TTC549 (cell line): ENCODE data around the gene CHKA.

ENCODE experiments used
- FAIRE-seq: peaks from 2 replicates; lab custom pipeline; 2012; peaks lifted over from hg19 to GRCh38; lab: Jason Lieb, UNC

Gene CHKA

DNA sequence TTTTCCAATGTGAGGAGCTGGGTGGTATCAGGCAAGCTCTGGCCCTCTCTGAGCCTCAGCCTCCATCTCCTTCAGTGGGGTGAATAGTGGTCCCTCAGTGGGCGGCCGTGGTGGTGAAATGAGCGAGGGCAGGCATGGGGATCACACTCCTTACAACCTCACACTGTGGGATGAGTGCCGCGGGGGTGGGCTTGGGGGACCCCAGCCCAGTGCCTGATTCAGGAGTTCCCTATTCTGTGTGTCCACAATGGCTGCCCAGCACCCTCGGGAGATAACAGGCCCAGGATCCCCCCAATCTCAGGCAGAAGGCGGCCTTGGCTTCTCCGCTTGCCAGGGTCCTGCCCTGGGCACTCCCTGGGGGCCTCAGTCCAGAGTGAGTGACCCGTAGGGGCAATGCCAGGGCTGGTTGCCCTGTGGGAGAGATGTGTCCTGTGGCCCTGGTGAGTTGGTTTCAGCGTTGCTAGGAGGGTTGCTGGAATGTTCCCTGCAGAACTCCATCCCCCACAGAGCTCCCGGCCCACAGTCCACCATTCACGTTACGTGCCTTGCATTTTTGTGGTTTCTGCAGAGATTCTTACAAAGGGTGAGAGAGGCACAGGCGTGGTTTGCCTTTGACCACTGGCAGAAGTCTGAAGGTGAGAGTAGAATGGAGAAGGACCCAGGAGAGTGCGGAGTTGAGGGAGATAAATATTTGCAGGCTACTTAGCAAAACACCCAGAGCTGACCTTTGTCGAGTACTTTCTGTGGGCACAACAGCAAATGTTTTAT is 108.2 kb downstream of the CHKA start:
- no peak for FAIRE-seq

GRCh38 chr11:68012044-68012842 is 108.9 kb downstream of the CHKA start:
- no peak for FAIRE-seq

DNA sequence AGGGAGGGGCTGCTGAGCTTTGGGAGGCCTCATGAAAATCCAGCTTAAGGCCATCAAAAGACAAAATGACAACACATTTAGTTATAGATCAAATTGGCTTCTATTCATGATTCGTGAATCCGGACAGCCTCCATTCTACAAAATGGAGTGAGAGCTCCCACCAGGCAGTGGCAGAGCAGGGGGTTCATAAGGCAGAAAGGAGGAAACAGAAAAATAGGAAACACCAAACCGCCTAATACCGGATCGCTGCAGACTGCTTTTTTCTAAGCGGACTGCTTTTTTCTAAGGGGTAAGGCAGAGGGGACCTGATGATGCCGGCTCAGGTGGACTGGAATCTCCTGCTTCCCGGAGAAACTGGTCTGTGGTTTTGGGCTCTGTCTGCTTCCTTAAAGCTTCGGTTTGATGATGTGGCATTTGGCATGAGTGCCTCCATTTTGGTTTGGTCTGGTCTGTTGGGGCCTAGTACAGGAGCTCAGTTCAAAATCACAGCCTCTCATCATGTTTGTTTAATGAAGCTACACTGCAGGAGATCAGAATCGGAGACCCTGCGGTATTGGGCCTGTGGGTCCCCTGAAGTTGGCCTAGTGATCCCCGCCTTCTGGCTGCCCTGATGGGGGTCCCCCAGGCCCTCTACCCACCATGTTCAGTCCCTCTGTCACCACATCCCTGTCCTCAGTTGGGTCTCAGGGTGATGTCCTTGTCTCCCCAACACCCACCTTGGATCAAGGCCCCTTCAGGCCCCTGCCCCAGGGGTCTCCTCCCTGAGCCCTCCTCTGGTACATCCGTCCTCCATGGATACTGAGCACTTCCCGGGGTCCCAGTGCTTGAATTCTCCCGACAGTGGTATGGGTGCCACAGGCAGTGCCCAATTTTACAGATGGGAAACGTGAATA is 109.9 kb downstream of the CHKA start:
- no peak for FAIRE-seq

DNA sequence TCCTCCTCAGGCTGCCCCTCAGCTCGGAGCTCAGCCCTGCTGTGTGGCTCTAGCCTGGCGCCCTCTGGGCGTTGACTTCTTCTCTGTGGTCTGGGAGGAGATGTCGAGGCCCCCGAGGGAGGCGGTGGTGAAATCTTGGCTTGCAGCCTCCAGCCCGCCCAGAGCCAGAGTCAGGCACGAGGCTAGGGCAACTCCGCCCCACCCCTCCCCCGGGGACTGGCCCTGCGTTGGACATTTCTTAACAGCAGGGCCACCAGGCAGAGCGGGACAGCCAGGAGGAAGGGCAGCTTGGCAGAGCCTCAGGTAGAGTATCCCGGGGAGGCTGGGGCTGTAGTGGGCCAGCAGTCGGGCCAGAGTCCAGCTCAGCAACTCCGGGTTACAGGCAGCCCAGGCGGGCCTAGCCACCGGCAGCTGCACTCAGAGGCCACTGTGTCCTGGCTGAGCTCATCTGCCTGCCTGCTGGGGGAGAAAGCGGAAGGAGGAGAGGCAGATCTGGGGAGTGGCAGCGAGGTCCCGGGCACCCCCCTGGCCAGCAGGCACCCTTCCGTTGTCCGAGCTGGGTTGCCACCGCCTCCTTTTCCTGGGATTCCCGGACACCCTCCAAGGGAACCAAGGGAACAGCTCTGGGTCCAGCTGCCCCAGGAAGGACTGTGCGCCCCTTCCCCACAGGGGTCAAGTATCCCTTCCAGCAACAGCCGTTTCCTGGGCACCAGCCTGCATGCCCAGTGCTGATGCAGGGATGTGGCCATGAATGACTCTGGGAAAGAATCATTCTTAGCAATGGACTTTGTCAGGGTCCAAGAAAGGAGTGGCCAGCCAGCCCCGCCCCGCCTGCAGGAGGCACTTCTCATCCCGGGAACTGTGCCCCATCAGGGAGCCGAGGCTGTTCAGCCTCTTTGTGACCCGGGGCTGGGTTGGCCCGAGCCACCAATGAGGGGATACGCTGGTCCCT is 110.8 kb downstream of the CHKA start, which contains the start of gene ALDH3B1:
ALDH3B1 (plus strand) TSS at position 238 of the 952 bp plus-strand sequence. CDS start 4,971 bp downstream, outside the sequence.
- no peak for FAIRE-seq

DNA sequence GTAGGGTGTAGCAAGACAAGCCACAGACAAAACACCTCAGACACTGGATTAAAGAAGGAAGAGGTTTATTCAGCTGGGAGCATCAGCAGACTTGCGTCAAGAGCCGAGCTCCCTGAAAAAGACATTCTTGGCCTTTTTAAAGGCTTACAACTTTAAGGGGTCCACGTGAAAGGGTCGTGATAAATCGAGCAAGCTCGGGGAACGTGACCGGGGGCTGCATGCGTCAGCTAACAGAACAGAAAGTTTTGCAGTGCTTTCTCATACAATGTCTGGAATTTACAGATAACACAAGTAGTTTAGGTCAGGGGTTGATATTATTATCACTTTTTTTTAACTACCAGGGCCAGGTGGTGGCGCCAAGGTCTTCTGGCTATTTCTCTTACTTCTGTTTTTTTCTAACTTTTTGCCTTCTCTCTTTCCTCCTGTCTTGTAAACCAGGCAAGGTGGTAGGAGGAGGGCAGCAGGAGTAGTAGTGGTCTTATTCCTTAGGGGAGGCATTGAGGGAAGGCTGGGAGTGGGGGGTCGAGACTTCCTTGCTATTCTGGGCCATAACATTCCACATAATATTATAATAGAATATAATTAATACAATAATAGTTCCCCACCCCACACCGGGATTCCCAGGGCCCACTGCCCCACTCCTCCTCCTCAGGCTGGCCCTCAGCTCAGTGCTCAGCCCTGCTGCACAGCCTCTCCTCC is 111.6 kb downstream of the CHKA start:
- no peak for FAIRE-seq

DNA sequence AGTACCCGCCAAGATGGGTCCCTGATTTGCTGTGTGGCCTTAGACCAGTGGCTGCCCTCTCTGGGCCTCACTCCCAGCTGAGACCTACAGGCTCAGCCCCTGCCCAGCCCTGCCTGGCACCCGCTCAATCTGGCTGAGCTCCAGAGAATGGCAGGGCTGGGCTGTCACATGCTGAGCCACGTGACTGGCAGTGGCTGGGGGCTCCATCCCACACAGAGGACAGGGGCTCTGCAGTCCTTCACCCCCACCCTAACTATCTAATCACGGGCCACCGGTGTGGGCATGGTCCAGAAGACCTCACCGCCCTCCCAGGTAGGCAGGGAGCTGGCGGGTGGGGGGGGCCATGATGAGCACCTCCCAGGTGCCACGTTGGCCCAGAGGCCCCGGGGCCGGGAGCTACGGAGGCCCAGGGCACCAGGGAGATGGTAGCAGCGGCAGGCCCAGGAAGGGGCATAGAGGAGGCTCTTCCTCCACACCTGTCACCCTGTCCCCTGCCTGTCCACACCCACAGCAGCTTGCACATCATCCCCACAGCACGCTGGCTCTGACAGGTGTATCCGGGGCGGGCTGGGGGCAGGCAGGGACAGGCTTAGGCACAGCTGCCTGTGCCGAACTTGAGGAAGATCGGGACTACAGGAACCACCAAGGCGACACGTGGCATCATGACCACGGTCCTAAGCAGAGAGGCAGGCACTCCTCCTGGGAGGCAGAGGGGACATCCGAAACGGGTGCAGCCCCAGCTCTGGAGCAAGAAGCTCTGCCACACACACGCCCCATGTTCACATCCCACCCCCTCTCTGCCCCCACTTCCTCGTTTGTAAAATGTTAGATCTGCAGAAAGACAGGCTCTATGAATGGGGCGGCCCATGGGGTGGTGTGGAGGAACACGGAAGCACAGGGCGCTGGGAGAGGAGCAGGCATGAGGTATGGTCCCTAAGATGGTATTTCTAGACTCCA is 112.5 kb downstream of the CHKA start:
- FAIRE-seq = no peak

DNA sequence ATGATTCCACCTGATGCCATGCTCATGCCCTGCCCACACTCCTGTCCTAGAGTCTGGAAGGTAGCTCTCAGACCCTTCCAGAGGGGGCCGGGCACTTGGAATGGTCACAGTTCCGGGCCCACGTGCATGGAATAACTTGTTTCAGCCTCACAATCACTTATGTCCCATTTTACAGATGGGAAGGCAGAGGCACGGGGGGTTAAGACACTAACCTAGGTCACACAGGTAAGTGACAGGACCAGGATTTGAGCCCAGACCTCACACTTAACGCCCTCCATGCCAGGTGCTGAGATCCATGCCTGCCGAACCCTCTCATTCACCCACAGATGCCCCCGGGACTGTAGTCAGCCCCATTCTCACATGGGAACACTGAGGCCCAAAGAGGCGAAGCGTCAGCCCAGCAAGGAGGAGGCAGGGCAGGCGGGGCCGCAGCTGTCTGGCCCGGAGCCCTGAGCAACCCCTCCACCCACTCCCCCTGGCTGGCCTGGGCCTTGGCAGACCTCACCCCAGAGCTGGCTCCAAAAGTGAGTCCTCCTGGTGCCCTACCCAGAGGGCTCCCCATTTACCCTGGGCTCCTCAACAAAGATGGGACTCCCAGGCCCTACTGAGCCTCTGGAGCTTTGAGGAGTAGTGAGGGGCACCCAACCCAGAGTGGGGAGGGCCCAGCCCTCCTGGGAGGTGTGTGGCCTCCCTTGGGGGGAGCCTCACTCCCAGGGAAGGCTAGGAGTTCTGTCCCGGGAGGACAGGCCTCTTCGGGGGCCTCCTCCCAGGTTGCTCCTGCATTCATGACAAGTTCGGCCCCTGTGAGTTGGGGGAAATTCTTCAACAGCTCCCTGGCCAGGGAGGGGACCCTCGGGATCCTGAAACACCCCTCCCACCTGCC is 113.4 kb downstream of the CHKA start:
- no peak for FAIRE-seq

DNA sequence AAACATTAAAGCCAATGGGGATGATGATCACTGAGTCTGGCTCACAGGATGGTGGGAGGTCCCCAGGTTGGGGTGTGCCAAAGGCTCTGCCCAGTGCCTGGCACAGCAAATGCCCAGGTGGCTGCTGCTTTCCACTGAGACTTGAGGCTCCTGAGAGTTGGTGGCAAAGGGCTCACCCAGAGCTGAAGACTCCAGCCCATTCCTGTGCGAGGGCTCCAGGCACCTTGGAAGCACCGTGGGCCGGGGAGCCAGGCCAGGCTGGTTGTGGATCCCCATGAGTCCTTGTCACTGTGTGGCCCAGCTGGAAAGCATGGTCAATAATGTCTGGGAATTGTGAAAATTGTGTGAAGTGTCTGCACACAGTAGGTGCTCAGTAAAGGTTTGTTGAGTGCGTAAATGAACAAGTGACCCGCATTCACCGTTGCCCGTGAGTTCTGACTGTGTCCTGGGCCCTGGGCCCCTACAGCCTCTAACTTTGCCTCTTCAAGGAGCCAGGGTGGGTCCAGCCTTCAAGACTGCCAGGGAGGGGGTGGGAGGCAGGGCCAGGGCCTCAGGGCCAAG is 114.5 kb downstream of the CHKA start:
- FAIRE-seq = no peak

DNA sequence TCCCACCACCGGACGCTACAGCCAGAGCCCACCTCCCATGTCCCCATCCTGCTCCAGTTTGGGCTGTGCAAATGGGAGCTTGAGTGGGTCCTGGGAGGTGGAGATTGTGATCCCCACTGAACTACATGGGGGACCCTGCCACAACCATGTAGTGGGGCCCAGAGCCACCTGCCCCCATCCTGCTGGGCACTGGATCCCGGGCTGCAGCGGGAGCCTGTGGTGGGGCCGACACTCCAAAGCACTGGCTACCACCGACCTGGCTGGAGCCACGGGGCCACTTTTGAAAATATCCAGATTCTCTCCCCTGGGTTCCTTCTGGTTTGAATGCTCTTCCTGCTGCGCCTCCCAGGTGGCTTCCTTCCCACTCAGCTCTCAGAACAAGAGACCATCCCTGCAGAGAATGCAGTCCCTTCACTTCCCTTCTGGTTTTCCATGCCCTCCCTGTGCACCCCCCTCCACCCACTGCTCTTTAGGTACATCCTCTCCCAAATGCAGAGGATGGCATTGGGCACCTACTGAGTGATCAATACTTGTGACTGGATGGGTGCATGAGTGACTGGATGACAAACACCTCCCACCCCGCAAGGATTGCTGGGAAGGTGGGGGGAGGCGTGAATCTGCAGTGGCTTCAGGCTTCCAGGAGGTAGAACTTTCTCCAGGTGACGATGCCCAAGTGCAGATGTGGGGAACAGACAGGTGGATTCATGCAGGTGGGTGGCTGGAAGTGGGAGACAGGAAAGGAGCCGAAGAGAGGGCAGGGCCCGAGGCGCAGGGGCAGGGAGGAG is 116.4 kb downstream of the CHKA start:
- no peak for FAIRE-seq

- no peak for FAIRE-seq
Observed at GRCh38 chr11:68003846-68004550, 117.2 kb downstream of the CHKA start, which contains the start of gene UNC93B1. TSS of gene UNC93B1 (minus strand) at chr11:68004097. CDS start at chr11:68004043, 54 bp downstream.

DNA sequence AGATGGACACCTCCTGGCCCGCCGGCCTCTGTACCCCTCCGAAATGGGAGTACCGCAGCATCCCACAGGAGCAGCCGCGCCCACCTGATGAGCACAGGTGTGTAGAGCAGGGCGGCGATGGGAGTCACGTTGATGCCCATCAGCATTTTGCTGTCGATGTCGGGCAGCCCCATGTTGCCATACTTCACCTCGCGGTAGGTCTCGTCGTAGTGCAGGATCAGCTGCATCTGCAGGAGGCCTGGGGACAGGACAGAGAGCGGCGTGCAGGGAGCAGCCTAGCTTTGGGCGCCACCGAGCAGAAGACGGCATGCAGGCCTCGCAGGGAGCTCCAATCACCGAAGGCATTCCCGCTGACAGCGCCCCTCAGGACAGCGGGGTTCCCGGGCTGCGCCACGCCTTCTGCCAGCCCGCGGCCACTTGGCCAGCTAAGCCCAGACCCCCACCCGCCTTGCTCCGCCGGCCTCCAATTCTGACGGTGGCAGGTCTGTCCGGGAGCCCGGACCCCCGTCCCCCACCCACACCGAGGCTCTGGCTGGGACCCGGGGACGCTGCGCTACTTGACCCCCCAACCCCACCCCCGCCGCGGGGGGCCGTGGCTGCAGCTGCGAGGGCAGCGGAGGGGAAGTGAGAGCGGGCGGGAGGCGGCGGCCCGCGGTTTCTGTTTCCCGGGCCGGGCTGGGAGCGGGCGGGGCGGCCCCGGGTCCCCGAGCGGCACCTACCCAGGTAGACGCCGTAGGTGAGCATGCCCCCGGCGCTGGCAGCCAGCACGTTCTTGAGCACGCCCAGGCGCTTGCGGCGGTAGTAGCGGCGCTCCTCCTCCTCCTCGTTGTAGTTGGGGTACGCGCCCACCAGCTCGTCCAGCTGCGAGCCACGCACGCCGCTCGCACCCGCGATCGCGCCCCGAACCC is 118.0 kb downstream of the CHKA start:
- no peak for FAIRE-seq
